OCI-LY1 (cell line): ENCODE results near the gene ENO4.

Experiments
- H2AFZ ChIP-seq: fragments of 200-600 bp; sonication (generic), shearing (Covaris generic); 2 replicates; pipeline ENCODE4 v1.6.0; 2014; ENCODE audit warnings: antibody characterized with exemption, mild to moderate bottlenecking, low read length
- H3F3A ChIP-seq: fragments of 200-600 bp; sonication (generic), shearing (Covaris generic); 2 replicates; pipeline ENCODE4 v1.6.0; 2014; ENCODE audit warnings: mild to moderate bottlenecking, antibody characterized with exemption, low read length, moderate library complexity; ENCODE audit not compliant: insufficient read depth
- H3K27ac ChIP-seq: fragments of 200-600 bp; sonication (generic); 2 replicates; pipeline ENCODE4 v1.5.1; 2014; ENCODE audit warnings: low read length, mixed run types, mild to moderate bottlenecking, low read depth; ENCODE audit not compliant: poor library complexity, severe bottlenecking
- H3K27me3 ChIP-seq: fragments of 200-600 bp; sonication (generic); 2 replicates; pipeline ENCODE4 v1.6.0; 2014; ENCODE audit warnings: antibody characterized with exemption, mild to moderate bottlenecking, low read length, moderate library complexity; ENCODE audit not compliant: insufficient read depth
- H3K36me3 ChIP-seq: fragments of 200-600 bp; sonication (generic); 2 replicates; pipeline ENCODE4 v1.6.1; 2014; ENCODE audit warnings: mild to moderate bottlenecking, antibody characterized with exemption, low read length, moderate library complexity, mixed read lengths; ENCODE audit not compliant: insufficient read depth
- H3K4me1 ChIP-seq: fragments of 200-600 bp; sonication (generic); 2 replicates; pipeline ENCODE4 v1.5.1; 2014; ENCODE audit warnings: mild to moderate bottlenecking, low read length, moderate library complexity; ENCODE audit not compliant: insufficient read depth, severe bottlenecking
- H3K4me2 ChIP-seq: fragments of 200-600 bp; sonication (generic), shearing (Covaris generic); 2 replicates; pipeline ENCODE4 v1.6.1; 2014; ENCODE audit warnings: low read length
- H3K4me3 ChIP-seq: fragments of 200-600 bp; sonication (generic); 2 replicates; pipeline ENCODE4 v1.5.1; 2014; ENCODE audit warnings: low read length, low read depth, mild to moderate bottlenecking, mixed read lengths; ENCODE audit not compliant: poor library complexity, severe bottlenecking
- H3K79me2 ChIP-seq: fragments of 200-600 bp; shearing (Covaris generic); 2 replicates; pipeline ENCODE4 v1.6.1; 2016; ENCODE audit warnings: mixed run types, low read length, mixed read lengths; ENCODE audit not compliant: insufficient read depth
- H3K9ac ChIP-seq: fragments of 200-600 bp; sonication (generic), shearing (Covaris generic); 2 replicates; pipeline ENCODE4 v1.6.1; 2014; ENCODE audit warnings: mild to moderate bottlenecking, low read length, mixed read lengths
- H3K9me2 ChIP-seq: fragments of 200-600 bp; sonication (generic), shearing (Covaris generic); 2 replicates; pipeline ENCODE4 v1.6.1; 2014; ENCODE audit warnings: low read depth, mild to moderate bottlenecking, low read length, mixed read lengths
- H3K9me3 ChIP-seq: fragments of 200-600 bp; shearing (Covaris generic); 2 replicates; pipeline ENCODE4 v1.6.1; 2014; ENCODE audit warnings: low read length, mixed read lengths
- H4K20me1 ChIP-seq: fragments of 200-600 bp; sonication (generic), shearing (Covaris generic); 2 replicates; pipeline ENCODE4 v1.6.0; 2016; ENCODE audit warnings: mild to moderate bottlenecking, low read length; ENCODE audit not compliant: insufficient read depth
- CTCF ChIP-seq: fragments of 200-600 bp; sonication (generic), shearing (Covaris generic); IDR thresholded peaks from 2 replicates; pipeline ENCODE4 v1.5.1; 2017; ENCODE audit warnings: mild to moderate bottlenecking, antibody characterized with exemption, low read length, moderate library complexity, mixed read lengths
- EZH2 ChIP-seq: fragments of 200-600 bp; sonication (generic), shearing (Covaris generic); IDR thresholded peaks from 2 replicates; pipeline ENCODE4 v1.8.0; 2017; ENCODE audit warnings: borderline replicate concordance, mixed run types, mild to moderate bottlenecking, antibody characterized with exemption, low read length, moderate library complexity, mixed read lengths

ENO4 gene

GRCh38 chr10:116808706-116809105 lies 40.6 kb upstream of the ENO4 start:
- Histone ChIP-seq H3K4me3 (no peak overlapping the region), H3F3A (no peaks in the 10 kb centered on the region), H3K9me3 (no peaks in the 10 kb centered on the region), H3K79me2 (no peaks in the 10 kb centered on the region), H2AFZ (no peak overlapping the region), H3K4me1 (no peaks in the 10 kb centered on the region), H3K9me2 (no peaks in the 10 kb centered on the region), H3K27ac (no peak overlapping the region), H3K9ac (no peak overlapping the region), H3K27me3 (peaks cover 5% of the 10 kb centered on the region; the same call in 1 of the 2 replicates), H3K4me2 (no peak overlapping the region), H4K20me1 (no peaks in the 10 kb centered on the region), H3K36me3 (no peaks in the 10 kb centered on the region)
- TF ChIP-seq EZH2 (no peak), CTCF (no peak)

GRCh38 chr10:116809483-116810119 lies 39.7 kb upstream of the ENO4 start:
- Histone ChIP-seq H2AFZ (no peak overlapping the region), H3K4me1 (no peaks in the 10 kb centered on the region), H3K36me3 (no peaks in the 10 kb centered on the region), H3K9me3 (no peaks in the 10 kb centered on the region), H3K9ac (no peak overlapping the region), H3K27ac (no peak overlapping the region), H3K9me2 (no peaks in the 10 kb centered on the region), H3K4me2 (peak overlapping the region; percentile 33; the same call in 1 of the 2 replicates), H3K79me2 (no peaks in the 10 kb centered on the region), H4K20me1 (no peaks in the 10 kb centered on the region), H3F3A (no peaks in the 10 kb centered on the region), H3K27me3 (no peaks in the 10 kb centered on the region), H3K4me3 (no peak overlapping the region)
- no peak for TF ChIP-seq EZH2
- TF ChIP-seq CTCF: peak; percentile 50

- Histone ChIP-seq H2AFZ (no peak overlapping the region), H3K9me2 (no peaks in the 10 kb centered on the region), H3K9ac (no peak overlapping the region), H3K4me1 (no peaks in the 10 kb centered on the region), H3F3A (no peaks in the 10 kb centered on the region), H3K36me3 (no peaks in the 10 kb centered on the region), H3K9me3 (no peaks in the 10 kb centered on the region), H4K20me1 (no peaks in the 10 kb centered on the region), H3K79me2 (no peaks in the 10 kb centered on the region), H3K27ac (no peak overlapping the region), H3K4me2 (no peak overlapping the region), H3K27me3 (no peaks in the 10 kb centered on the region), H3K4me3 (no peak overlapping the region)
- TF ChIP-seq CTCF: no peak
- TF ChIP-seq EZH2: no peak
Observed at GRCh38 chr10:116810120-116810500, 39.2 kb upstream of the ENO4 start.
